ENCODE results near the gene PPARG. TPM values are rescaled to one million over a fixed set of nuclear protein-coding genes. Genes with fewer than 3 reads are reported as not detected.
A peak's percentile ranks its signal among the peaks of the same experiment; 100 is the strongest.

Gene PPARG
- total and polyA plus RNA-seq, 4 donors = 8.3 to 41.4 (median 26.2) TPM

DNA sequence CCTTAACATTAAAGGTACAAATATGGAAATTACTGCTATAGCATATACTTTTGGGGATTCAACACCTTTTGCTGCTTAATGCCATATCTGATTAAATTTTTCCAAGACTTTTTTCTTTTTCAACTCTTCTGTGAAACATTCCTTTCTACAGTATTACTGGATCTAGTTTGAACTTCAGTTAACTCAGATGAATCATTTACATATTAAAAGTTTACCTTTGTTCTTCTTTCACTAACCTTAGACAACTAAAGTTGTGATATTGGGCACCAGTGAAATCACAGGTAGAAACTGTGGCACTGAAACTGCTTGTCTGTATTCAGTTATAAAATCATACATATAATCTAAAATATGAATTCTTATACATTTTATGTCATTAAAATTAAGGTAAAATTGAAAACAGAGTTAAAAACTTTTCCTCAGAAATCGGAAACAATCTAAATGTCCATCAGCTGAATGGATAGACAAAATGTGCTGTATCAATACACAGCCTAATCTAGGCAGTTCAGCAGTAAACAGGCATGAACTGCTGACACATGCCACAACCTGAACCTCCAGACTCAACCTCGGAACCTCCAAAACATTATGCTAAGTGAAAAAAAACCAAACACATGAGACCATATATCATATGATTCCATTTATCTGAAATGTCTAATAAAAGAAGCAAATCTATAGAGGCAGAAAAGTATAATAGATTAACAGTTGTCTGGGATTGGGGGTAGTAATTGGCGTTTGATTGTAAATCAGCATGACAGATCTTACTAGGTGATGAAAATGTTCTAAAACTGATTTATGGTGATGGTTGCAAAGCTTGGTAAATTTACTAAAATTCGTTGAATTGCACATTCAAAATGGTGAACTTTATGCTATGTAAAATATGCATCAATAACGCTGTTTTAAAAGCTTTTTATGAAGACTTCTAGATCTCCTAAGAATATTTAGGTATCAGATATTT lies 50.0 kb downstream of the PPARG start:
- Histone ChIP-seq H3K27ac (ENCODE audit: low read depth in 1 of 2, low read length in 1 of 2) (no peak overlapping the region), H3K4me3 (no peak overlapping the region), H3K4me1 (ENCODE audit: control insufficient read depth in 5 of 5, insufficient read depth in 5 of 5, low read length in 5 of 5) (peaks cover 0 to 24% (median 0%) of the 10 kb centered on the region in 5 donors), H3K9ac (ENCODE audit: insufficient read depth in 1 of 2, low read length in 2 of 2) (no peak overlapping the region), H3K36me3 (ENCODE audit: control insufficient read depth in 4 of 4, insufficient read depth in 4 of 4, low read length in 4 of 4) (no peaks in the 10 kb centered on the region), H3K27me3 (ENCODE audit: control insufficient read depth in 3 of 3, insufficient read depth in 3 of 3, low read length in 2 of 3) (no peaks in the 10 kb centered on the region), H3K9me3 (ENCODE audit: control insufficient read depth in 4 of 4, insufficient read depth in 3 of 4, low read length in 3 of 4) (no peaks in the 10 kb centered on the region)
- DNase-seq = no peak
- no peak for ATAC-seq (ENCODE audit: insufficient read depth, low FRiP score)
- WGBS, 2 donors = 97% methylated on average over 5 of the region's 5 CpGs
- TF ChIP-seq CTCF (IDR thresholded peaks at IDR 0.05; ENCODE audit: control extremely low read depth, extremely low read depth) = no peak

- Histone ChIP-seq H3K27me3 (ENCODE audit: control insufficient read depth in 3 of 3, insufficient read depth in 3 of 3, low read length in 2 of 3) (no peaks in the 10 kb centered on the region), H3K36me3 (ENCODE audit: control insufficient read depth in 4 of 4, insufficient read depth in 4 of 4, low read length in 4 of 4) (no peaks in the 10 kb centered on the region), H3K9ac (ENCODE audit: insufficient read depth in 1 of 2, low read length in 2 of 2) (no peak overlapping the region), H3K4me1 (ENCODE audit: control insufficient read depth in 5 of 5, insufficient read depth in 5 of 5, low read length in 5 of 5) (peaks cover 0 to 23% (median 0%) of the 10 kb centered on the region in 5 donors), H3K9me3 (ENCODE audit: control insufficient read depth in 4 of 4, insufficient read depth in 3 of 4, low read length in 3 of 4) (no peaks in the 10 kb centered on the region), H3K27ac (ENCODE audit: low read depth in 1 of 2, low read length in 1 of 2) (peak overlapping the region in 1 of 2 donors; percentile 14), H3K4me3 (no peak overlapping the region)
- WGBS, 2 donors = 90 to 92% methylated on average over 5 of the region's 5 CpGs
- ATAC-seq (ENCODE audit: insufficient read depth, low FRiP score) (no peak), DNase-seq (peak in 1 of 3 donors; percentile 47)
- no peak for TF ChIP-seq CTCF (IDR thresholded peaks at IDR 0.05; ENCODE audit: control extremely low read depth, extremely low read depth)
These were observed 51.0 kb downstream of the PPARG start for GRCh38 chr3:12339701-12340480.

DNA sequence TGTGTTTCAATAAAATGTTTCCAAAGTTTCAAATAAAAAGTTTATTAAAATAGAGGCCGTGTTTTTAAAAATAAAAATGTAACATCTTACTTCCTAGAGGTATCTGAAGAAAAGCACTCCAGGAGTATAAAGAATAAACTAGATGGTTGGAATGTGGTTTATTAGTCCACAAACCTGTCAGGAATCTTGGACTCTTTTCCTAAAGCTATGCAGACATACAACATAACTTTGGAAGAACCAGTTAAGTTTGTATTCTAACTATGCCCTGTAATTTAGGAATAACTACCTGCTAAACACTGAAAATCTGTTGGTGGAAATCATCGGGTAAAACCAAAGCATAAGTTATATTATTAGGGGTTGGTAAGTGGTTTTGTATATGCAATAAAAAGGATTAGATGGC lies 51.6 kb downstream of the PPARG start:
- WGBS, 2 donors = 88 to 94% methylated on average over 2 of the region's 2 CpGs
- DNase-seq (no peak), ATAC-seq (ENCODE audit: insufficient read depth, low FRiP score) (no peak)
- no peaks in the 10 kb centered on the region for H3K36me3 ChIP-seq (ENCODE audit: control insufficient read depth in 4 of 4, insufficient read depth in 4 of 4, low read length in 4 of 4)
- no peaks in the 10 kb centered on the region for H3K9me3 ChIP-seq (ENCODE audit: control insufficient read depth in 4 of 4, insufficient read depth in 3 of 4, low read length in 3 of 4)
- H3K27me3 ChIP-seq (ENCODE audit: control insufficient read depth in 3 of 3, insufficient read depth in 3 of 3, low read length in 2 of 3) = no peaks in the 10 kb centered on the region
- TF ChIP-seq CTCF (IDR thresholded peaks at IDR 0.05; ENCODE audit: control extremely low read depth, extremely low read depth) = no peak
- H3K4me3 ChIP-seq = no peak overlapping the region
- H3K4me1 ChIP-seq (ENCODE audit: control insufficient read depth in 5 of 5, insufficient read depth in 5 of 5, low read length in 5 of 5) = peaks cover 0 to 17% (median 0%) of the 10 kb centered on the region in 5 donors
- no peak overlapping the region for H3K27ac ChIP-seq (ENCODE audit: low read depth in 1 of 2, low read length in 1 of 2)
- no peak overlapping the region for H3K9ac ChIP-seq (ENCODE audit: insufficient read depth in 1 of 2, low read length in 2 of 2)

All from lung (tissue), 12 donors.